K562 (cell line): ENCODE results near the gene GPX2. TPM values are rescaled to one million over a fixed set of nuclear protein-coding genes. Genes with fewer than 3 reads are reported as not detected.

ENCODE experiments used
- HMG20A ChIP-seq: fragments of 450-650 bp; formaldehyde crosslinking; conservative IDR thresholded peaks from 2 replicates; pipeline ENCODE4 v1.4.0; 2020; ENCODE audit warnings: mild to moderate bottlenecking, mixed read lengths
- PPARD ChIP-seq: fragments of 250-450 bp; sonication (Bioruptor Pico); IDR thresholded peaks from 2 replicates; pipeline ENCODE4 v1.8.0; 2022; ENCODE audit warnings: inconsistent platforms, mild to moderate bottlenecking, moderate library complexity
- RB1 ChIP-seq: fragments of 450-650 bp; IDR thresholded peaks from 2 replicates; pipeline ENCODE4 v1.6.1; 2017; ENCODE audit warnings: low read depth, mild to moderate bottlenecking
- SP1 ChIP-seq: sonication (generic); formaldehyde crosslinking; IDR thresholded peaks from 2 replicates; pipeline ENCODE4 v1.8.1; 2022; ENCODE audit warnings: mild to moderate bottlenecking, missing genetic modification reagents
- ZNF766 ChIP-seq: fragments of 200-800 bp; sonication (Bioruptor generic); conservative IDR thresholded peaks from 2 replicates; pipeline ENCODE4 v1.6.1; 2016; ENCODE audit warnings: missing genetic modification characterization, missing compliant biosample characterization
- polyA plus RNA-seq, 8 experiments: library from polyadenylated mRNA; depleted of rRNA in 4 of 8; stranded (reverse) in 5 of 8; unstranded in 3 of 8; fragments of >200 nt; fragmentation: Nextera tagmentation in 2 of 8; fragmentation: Illumina TruSeq in 1 of 8; extraction: Ambion mirVana in 2 of 8; extraction: Trizol in 1 of 8; gene quantifications; 2 replicates each; pipeline versions ENCODE4 v1.2.1 to v1.2.3, GENCODE V29; 2011 to 2014; ENCODE audit warnings: inconsistent platforms in 1 of 8, missing spikeins in 1 of 8
- total RNA-seq, 7 experiments: library from RNA; depleted of rRNA in 6 of 7; stranded (reverse); fragments of >200 nt in 6 of 7; fragmentation: Illumina TruSeq in 2 of 7; extraction: Trizol in 2 of 7; gene quantifications; 2 replicates each; pipeline versions ENCODE4 v1.2.1 to v1.2.3, GENCODE V29; 2011 to 2021; ENCODE audit warnings: low replicate concordance in 1 of 7
- TF ChIP-seq, protein P1 (sequence below): fragments of 450-650 bp; IDR thresholded peaks from 2 replicates; pipeline ENCODE4 v1.6.1; 2016; ENCODE audit warnings: mild to moderate bottlenecking, moderate library complexity
- TF ChIP-seq, protein P2 (sequence below), 2 experiments: fragments of 200-800 bp in 1 of 2; sonication (Bioruptor generic) in 1 of 2; sonication (generic) in 1 of 2; formaldehyde crosslinking in 1 of 2; IDR thresholded peaks in 1 of 2; conservative IDR thresholded peaks in 1 of 2; 2 replicates each; pipeline versions ENCODE4 v1.5.0 to v1.6.1; 2016 to 2020; ENCODE audit warnings: missing compliant biosample characterization in 1 of 2, missing genetic modification characterization in 1 of 2, missing genetic modification reagents in 1 of 2
- TF ChIP-seq, protein P3 (sequence below), 2 experiments: fragments of 450-650 bp in 1 of 2; sonication (generic) in 1 of 2; formaldehyde crosslinking in 1 of 2; IDR thresholded peaks in 1 of 2; conservative IDR thresholded peaks in 1 of 2; 2 replicates each; pipeline versions ENCODE4 v1.6.1 to v1.8.1; 2016 to 2023; ENCODE audit warnings: mild to moderate bottlenecking in 2 of 2, moderate library complexity in 2 of 2, inconsistent platforms in 1 of 2, missing genetic modification reagents in 1 of 2
- TF ChIP-seq, protein P4 (sequence below): sonication (generic); formaldehyde crosslinking; IDR thresholded peaks from 2 replicates; pipeline ENCODE4 v1.8.1; 2023; ENCODE audit warnings: mild to moderate bottlenecking, missing genetic modification reagents

Gene GPX2
- total and polyA plus RNA-seq, 9 of the 15 experiments (the other 6 are each of a cell fraction or from before 2014, with no cell fraction given), result 0.24 TPM; not detected in 8

- TF ChIP-seq, protein P1, sequence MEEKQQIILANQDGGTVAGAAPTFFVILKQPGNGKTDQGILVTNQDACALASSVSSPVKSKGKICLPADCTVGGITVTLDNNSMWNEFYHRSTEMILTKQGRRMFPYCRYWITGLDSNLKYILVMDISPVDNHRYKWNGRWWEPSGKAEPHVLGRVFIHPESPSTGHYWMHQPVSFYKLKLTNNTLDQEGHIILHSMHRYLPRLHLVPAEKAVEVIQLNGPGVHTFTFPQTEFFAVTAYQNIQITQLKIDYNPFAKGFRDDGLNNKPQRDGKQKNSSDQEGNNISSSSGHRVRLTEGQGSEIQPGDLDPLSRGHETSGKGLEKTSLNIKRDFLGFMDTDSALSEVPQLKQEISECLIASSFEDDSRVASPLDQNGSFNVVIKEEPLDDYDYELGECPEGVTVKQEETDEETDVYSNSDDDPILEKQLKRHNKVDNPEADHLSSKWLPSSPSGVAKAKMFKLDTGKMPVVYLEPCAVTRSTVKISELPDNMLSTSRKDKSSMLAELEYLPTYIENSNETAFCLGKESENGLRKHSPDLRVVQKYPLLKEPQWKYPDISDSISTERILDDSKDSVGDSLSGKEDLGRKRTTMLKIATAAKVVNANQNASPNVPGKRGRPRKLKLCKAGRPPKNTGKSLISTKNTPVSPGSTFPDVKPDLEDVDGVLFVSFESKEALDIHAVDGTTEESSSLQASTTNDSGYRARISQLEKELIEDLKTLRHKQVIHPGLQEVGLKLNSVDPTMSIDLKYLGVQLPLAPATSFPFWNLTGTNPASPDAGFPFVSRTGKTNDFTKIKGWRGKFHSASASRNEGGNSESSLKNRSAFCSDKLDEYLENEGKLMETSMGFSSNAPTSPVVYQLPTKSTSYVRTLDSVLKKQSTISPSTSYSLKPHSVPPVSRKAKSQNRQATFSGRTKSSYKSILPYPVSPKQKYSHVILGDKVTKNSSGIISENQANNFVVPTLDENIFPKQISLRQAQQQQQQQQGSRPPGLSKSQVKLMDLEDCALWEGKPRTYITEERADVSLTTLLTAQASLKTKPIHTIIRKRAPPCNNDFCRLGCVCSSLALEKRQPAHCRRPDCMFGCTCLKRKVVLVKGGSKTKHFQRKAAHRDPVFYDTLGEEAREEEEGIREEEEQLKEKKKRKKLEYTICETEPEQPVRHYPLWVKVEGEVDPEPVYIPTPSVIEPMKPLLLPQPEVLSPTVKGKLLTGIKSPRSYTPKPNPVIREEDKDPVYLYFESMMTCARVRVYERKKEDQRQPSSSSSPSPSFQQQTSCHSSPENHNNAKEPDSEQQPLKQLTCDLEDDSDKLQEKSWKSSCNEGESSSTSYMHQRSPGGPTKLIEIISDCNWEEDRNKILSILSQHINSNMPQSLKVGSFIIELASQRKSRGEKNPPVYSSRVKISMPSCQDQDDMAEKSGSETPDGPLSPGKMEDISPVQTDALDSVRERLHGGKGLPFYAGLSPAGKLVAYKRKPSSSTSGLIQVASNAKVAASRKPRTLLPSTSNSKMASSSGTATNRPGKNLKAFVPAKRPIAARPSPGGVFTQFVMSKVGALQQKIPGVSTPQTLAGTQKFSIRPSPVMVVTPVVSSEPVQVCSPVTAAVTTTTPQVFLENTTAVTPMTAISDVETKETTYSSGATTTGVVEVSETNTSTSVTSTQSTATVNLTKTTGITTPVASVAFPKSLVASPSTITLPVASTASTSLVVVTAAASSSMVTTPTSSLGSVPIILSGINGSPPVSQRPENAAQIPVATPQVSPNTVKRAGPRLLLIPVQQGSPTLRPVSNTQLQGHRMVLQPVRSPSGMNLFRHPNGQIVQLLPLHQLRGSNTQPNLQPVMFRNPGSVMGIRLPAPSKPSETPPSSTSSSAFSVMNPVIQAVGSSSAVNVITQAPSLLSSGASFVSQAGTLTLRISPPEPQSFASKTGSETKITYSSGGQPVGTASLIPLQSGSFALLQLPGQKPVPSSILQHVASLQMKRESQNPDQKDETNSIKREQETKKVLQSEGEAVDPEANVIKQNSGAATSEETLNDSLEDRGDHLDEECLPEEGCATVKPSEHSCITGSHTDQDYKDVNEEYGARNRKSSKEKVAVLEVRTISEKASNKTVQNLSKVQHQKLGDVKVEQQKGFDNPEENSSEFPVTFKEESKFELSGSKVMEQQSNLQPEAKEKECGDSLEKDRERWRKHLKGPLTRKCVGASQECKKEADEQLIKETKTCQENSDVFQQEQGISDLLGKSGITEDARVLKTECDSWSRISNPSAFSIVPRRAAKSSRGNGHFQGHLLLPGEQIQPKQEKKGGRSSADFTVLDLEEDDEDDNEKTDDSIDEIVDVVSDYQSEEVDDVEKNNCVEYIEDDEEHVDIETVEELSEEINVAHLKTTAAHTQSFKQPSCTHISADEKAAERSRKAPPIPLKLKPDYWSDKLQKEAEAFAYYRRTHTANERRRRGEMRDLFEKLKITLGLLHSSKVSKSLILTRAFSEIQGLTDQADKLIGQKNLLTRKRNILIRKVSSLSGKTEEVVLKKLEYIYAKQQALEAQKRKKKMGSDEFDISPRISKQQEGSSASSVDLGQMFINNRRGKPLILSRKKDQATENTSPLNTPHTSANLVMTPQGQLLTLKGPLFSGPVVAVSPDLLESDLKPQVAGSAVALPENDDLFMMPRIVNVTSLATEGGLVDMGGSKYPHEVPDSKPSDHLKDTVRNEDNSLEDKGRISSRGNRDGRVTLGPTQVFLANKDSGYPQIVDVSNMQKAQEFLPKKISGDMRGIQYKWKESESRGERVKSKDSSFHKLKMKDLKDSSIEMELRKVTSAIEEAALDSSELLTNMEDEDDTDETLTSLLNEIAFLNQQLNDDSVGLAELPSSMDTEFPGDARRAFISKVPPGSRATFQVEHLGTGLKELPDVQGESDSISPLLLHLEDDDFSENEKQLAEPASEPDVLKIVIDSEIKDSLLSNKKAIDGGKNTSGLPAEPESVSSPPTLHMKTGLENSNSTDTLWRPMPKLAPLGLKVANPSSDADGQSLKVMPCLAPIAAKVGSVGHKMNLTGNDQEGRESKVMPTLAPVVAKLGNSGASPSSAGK, result peak; percentile 84
- TF ChIP-seq, protein P2, sequence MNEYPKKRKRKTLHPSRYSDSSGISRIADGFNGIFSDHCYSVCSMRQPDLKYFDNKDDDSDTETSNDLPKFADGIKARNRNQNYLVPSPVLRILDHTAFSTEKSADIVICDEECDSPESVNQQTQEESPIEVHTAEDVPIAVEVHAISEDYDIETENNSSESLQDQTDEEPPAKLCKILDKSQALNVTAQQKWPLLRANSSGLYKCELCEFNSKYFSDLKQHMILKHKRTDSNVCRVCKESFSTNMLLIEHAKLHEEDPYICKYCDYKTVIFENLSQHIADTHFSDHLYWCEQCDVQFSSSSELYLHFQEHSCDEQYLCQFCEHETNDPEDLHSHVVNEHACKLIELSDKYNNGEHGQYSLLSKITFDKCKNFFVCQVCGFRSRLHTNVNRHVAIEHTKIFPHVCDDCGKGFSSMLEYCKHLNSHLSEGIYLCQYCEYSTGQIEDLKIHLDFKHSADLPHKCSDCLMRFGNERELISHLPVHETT (CRISPR knock-in tag; conservative IDR thresholded peaks at IDR 0.05 in 1 of 2, IDR thresholded peaks at IDR 0.05 in 1 of 2), result no peak
- TF ChIP-seq, protein P3, sequence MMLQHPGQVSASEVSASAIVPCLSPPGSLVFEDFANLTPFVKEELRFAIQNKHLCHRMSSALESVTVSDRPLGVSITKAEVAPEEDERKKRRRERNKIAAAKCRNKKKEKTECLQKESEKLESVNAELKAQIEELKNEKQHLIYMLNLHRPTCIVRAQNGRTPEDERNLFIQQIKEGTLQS (IDR thresholded peaks at IDR 0.05), result no peak; the same call in 1 of the 2 replicates
- TF ChIP-seq, protein P3 (CRISPR knock-in tag; conservative IDR thresholded peaks at IDR 0.05), result no peak
- TF ChIP-seq HMG20A (CRISPR knock-in tag), result no peak
- peak; percentile 65; the same call in 1 of the 2 replicates for TF ChIP-seq SP1 (CRISPR knock-in tag)
- no peak for TF ChIP-seq PPARD (CRISPR knock-in tag)
- TF ChIP-seq ZNF766 (CRISPR knock-in tag), result no peak; the same call in 1 of the 2 replicates
- TF ChIP-seq, protein P4, sequence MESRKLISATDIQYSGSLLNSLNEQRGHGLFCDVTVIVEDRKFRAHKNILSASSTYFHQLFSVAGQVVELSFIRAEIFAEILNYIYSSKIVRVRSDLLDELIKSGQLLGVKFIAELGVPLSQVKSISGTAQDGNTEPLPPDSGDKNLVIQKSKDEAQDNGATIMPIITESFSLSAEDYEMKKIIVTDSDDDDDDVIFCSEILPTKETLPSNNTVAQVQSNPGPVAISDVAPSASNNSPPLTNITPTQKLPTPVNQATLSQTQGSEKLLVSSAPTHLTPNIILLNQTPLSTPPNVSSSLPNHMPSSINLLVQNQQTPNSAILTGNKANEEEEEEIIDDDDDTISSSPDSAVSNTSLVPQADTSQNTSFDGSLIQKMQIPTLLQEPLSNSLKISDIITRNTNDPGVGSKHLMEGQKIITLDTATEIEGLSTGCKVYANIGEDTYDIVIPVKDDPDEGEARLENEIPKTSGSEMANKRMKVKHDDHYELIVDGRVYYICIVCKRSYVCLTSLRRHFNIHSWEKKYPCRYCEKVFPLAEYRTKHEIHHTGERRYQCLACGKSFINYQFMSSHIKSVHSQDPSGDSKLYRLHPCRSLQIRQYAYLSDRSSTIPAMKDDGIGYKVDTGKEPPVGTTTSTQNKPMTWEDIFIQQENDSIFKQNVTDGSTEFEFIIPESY (CRISPR knock-in tag), result no peak
- TF ChIP-seq RB1, result peak; percentile 83
Measured at GRCh38 chr14:64986648-64987437, 44.3 kb upstream of the GPX2 start, which contains the start of gene FNTB (continued).
